Bronchus fibroblast of lung (primary cell): ENCODE data around the gene RABGGTB. TPM values are rescaled to one million over a fixed set of nuclear protein-coding genes. Genes with fewer than 3 reads are reported as not detected.

ENCODE experiments used
- total RNA-seq: library from RNA; depleted of rRNA; stranded (reverse); fragments of >200 nt; gene quantifications from 2 replicates; pipeline ENCODE4 v1.2.3, GENCODE V29; 2015

RABGGTB gene
- 48.8 and 60.9 TPM in 2 replicates for total RNA-seq

GRCh38 chr1:75785983-75786853 lies at the start of gene RABGGTB:
Gene RABGGTB, plus strand, starts transcription at chr1:75786256. Its CDS starts 16 bp downstream, at chr1:75786272.

GRCh38 chr1:75796376-75797272 lies 10.6 kb downstream of the RABGGTB start, which contains the start of gene MSH4:
Gene MSH4, plus strand, starts transcription at chr1:75796882. Its CDS starts 104 bp downstream, at chr1:75796986.

Other genes with a start within 250 kb of the RABGGTB start
- under 0.01 TPM in 1 of 2 replicates, not detected in the other for gene SLC44A5, start 175.1 kb upstream of the RABGGTB start, total RNA-seq
- gene ACADM, start 61.5 kb upstream of the RABGGTB start, total RNA-seq: 18.1 and 21.5 TPM in 2 replicates
- gene MSH4, start 10.6 kb downstream of the RABGGTB start, total RNA-seq: not detected in 2 replicates
- not detected in 2 replicates for gene ASB17, start 146.1 kb downstream of the RABGGTB start, total RNA-seq